GM18499 (cell line): ENCODE results near the gene RSPH10B2.
"Not testable (repeated sequence)": the region's sequence is repeated elsewhere in the genome, so short reads cannot be mapped to it uniquely, and the experiment has no call there.

ENCODE experiments used
- ATAC-seq: cut with Tn5 transposase; IDR thresholded peaks from one replicate; pipeline ENCODE4 v1.9.1; 2021; ENCODE audit warnings: moderate number of reproducible peaks; ENCODE audit not compliant: insufficient read depth, unreplicated experiment

The RSPH10B2 gene

DNA sequence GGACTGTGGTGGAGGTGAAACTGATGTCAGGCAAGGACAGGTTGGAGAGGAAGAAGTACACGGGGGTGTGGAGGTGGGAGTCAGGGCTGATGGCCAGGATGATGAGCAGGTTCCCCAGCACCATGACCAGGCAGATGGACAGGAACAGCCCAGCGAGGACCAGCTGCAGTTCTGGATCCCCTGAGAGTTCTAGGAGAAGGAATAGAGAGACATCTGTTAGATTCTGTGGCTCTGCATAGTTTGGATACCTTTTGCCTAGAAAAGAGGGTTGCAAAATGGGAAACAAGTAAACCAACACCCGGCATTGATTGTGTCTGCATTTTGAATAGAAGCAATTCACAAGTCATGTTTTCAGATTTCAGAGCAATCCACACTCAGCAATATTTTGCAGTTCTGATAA is 81.6 kb downstream of the RSPH10B2 start:
- ATAC-seq: not testable (repeated sequence)

DNA sequence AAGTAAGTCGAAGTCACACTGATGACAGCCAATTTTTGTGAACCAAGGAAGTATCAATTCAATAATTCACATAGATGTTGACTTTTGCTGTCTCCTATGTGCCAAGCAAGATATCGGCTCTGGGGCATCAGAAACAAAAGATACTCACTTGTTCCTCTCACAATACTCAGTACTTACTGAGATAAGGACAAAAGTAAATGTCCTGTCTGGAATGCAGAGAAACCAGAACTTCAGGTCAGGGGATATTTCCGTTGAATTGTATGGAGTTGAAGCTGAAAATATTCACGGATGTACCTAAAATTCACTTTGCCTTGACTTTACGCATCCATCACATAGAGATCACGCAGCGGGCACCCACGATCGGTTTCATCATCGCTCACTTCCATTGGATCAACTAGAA is 83.2 kb downstream of the RSPH10B2 start:
- not testable (repeated sequence) for ATAC-seq

- not testable (repeated sequence) for ATAC-seq
Observed at GRCh38 chr7:6842278-6842921, 88.5 kb downstream of the RSPH10B2 start.

DNA sequence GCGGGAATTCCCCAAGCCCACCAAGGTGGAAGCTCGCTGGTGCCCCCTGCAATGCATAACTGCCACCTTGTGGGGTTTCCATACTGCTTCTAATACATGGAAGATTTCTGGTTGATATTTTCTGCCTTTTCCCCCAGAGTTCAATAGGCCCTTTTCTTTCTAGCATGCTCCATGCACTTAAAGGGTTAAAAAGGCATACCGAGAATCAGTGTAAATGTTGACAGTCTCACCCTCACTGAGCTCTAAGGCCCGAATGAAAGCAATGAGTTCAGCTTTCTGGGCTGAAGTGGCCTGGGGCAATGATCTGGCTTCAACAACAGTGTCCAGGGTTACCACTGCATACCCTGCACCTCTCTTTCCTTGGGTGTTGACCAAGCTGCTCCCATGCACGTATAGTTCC is 89.2 kb downstream of the RSPH10B2 start:
- not testable (repeated sequence) for ATAC-seq

DNA sequence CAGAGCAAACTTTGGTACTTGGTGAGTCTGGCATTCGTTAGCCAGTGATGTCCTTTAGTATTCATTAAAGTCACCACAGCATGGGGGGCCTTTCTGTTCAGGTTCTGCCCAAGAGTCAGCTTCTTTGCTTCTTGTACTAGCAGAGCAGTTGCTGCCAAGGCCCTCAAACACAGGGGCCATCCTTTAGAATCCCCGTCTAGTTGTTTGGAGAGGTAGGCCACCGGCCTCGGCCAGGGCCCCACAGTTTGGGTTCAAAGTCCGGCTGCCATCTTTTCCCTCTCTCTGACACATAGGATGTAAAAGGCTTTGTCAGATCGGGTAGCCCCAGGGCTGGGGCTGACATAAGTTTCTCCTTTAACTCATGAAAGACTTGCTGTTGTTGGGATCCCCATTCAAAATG is 89.8 kb downstream of the RSPH10B2 start:
- ATAC-seq: not testable (repeated sequence)

- not testable (repeated sequence) for ATAC-seq
Observed at GRCh38 chr7:6845971-6846449, 92.1 kb downstream of the RSPH10B2 start.

DNA sequence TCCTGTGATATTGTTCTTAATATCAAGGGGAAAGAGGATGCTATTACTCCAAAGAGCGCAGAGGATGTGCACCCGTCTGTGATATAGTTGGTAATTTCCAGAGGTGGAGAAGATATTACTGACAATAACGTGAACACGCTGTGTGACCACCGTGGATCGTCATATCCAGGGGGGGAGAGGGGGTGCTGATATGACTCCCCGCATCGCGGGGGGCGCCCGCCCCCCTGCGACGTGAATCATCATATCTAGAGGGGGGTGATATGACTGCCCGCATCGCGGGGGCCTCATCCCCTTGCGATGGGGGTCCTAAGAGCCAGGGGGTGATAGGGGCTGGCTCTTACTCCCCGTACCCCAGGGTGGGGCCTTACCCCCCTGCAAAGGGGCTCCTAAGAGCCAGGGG is 93.8 kb downstream of the RSPH10B2 start:
- ATAC-seq: not testable (repeated sequence)
